ENCODE results near the gene TOLLIP. TPM values are rescaled to one million over a fixed set of nuclear protein-coding genes. Genes with fewer than 3 reads are reported as not detected.

Gene TOLLIP
- total and polyA plus RNA-seq, 2 donors, result 10.9 to 25.4 TPM

DNA sequence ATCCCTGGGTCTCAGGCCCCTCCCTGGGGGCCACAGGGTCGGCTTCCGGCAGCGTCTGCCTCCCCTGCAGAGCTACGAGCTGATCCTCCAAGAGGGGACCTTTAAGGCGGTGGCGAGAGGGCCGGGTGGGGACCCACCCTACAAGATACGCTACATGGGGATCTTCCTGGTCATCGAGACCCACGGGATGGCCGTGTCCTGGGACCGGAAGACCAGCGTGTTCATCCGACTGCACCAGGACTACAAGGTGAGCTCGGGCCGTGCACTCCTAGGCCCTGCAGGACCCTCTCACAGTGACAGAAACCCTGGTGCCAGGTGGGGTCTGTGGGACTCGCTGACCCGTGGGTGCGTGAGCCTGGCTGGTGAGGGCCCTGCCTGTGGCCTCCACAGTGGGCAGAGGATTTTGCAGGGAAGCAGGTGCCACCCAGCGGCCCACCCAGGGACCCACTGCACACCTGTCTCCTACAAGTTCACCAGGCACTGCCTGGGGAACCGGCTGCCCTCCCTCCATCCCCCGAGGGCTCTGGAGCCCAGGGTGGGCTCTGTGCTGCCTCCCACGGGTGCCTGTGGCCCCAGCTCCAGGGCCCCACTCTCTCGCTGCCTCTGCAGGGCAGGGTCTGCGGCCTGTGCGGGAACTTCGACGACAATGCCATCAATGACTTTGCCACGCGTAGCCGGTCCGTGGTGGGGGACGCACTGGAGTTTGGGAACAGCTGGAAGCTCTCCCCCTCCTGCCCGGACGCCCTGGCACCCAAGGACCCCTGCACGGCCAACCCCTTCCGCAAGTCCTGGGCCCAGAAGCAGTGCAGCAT is 72.9 kb downstream of the TOLLIP start:
- peaks cover 2 to 21% of the 10 kb centered on the region in 2 donors for H3K9me3 ChIP-seq (ENCODE audit: control insufficient read depth in 2 of 2, insufficient read depth in 1 of 2, low read length in 1 of 2)
- H3K27me3 ChIP-seq (ENCODE audit: control insufficient read depth in 2 of 2, insufficient read depth in 1 of 2, low read length in 1 of 2), result no peaks in the 10 kb centered on the region
- no peak overlapping the region for H3K4me3 ChIP-seq (ENCODE audit: low read length in 2 of 2)
- no peaks in the 10 kb centered on the region for H3K4me1 ChIP-seq (ENCODE audit: control insufficient read depth in 2 of 2, insufficient read depth in 2 of 2, low read length in 2 of 2)
- DNase-seq (ENCODE audit: low read depth in 6 of 9, low spot score in 9 of 9), result no peak
- 93% methylated on average over 37 of the region's 37 CpGs for WGBS
- H3K27ac ChIP-seq (ENCODE audit: low read depth in 1 of 2, low read length in 1 of 2), result no peak overlapping the region
- H3K36me3 ChIP-seq (ENCODE audit: control insufficient read depth in 2 of 2, insufficient read depth in 2 of 2, low read length in 1 of 2), result no peaks in the 10 kb centered on the region

DNA sequence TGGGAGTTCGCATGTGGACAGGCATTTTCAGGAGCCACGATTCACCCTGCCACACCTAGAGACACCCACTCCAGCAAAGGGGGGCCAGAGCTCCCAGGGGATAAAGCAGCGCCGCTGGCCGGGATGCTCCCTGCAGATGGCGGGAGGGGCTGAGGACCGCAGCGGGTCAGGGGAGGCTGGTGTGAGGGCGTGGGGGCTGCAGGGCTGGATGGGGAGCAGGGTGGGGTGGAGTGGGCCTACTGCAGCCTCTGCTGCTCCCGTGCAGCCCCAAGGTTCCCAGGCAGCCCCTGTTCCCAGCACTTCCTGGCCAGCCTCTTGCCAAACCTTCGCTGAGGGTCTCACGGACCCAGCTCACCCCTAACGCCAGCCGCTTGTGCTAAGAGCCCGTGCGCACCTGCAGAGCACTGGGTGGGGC is 73.5 kb downstream of the TOLLIP start:
- Histone ChIP-seq H3K9me3 (ENCODE audit: control insufficient read depth in 2 of 2, insufficient read depth in 1 of 2, low read length in 1 of 2) (peaks cover 2 to 15% of the 10 kb centered on the region in 2 donors), H3K36me3 (ENCODE audit: control insufficient read depth in 2 of 2, insufficient read depth in 2 of 2, low read length in 1 of 2) (no peaks in the 10 kb centered on the region), H3K27ac (ENCODE audit: low read depth in 1 of 2, low read length in 1 of 2) (no peak overlapping the region), H3K4me3 (ENCODE audit: low read length in 2 of 2) (no peak overlapping the region), H3K27me3 (ENCODE audit: control insufficient read depth in 2 of 2, insufficient read depth in 1 of 2, low read length in 1 of 2) (no peaks in the 10 kb centered on the region), H3K4me1 (ENCODE audit: control insufficient read depth in 2 of 2, insufficient read depth in 2 of 2, low read length in 2 of 2) (no peaks in the 10 kb centered on the region)
- WGBS, result 83% methylated on average over 16 of the region's 16 CpGs
- DNase-seq (ENCODE audit: low read depth in 6 of 9, low spot score in 9 of 9), result no peak

DNA sequence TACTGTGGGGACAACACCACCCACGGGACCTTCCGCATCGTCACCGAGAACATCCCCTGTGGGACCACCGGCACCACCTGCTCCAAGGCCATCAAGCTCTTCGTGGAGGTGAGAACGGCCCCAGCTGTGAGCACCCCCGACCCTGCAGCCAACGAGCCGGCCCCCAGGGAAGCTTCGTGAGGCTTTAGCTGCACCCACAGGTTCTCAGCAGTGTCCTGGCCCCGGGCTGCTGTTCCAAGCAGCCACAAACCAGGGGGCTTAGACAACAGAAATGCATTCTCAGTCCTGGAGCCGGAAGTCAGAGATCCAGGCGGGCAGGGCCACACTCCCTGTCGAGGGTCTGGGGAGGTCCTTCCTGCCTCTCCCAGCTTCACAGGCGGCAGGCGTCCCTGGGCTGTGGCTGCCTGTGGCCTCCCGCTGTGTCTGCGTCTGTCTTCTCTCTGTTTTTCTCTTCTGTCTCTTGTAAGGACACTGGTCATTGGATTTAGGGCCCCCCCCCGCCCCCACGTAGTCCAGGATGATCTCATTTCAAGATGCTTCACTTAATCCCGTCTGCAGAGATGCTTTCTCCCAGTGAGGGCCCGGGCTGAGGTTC is 74.0 kb downstream of the TOLLIP start:
- Histone ChIP-seq H3K27me3 (ENCODE audit: control insufficient read depth in 2 of 2, insufficient read depth in 1 of 2, low read length in 1 of 2) (no peaks in the 10 kb centered on the region), H3K9me3 (ENCODE audit: control insufficient read depth in 2 of 2, insufficient read depth in 1 of 2, low read length in 1 of 2) (peaks cover 2 to 10% of the 10 kb centered on the region in 2 donors), H3K36me3 (ENCODE audit: control insufficient read depth in 2 of 2, insufficient read depth in 2 of 2, low read length in 1 of 2) (no peaks in the 10 kb centered on the region), H3K4me1 (ENCODE audit: control insufficient read depth in 2 of 2, insufficient read depth in 2 of 2, low read length in 2 of 2) (no peaks in the 10 kb centered on the region), H3K4me3 (ENCODE audit: low read length in 2 of 2) (no peak overlapping the region), H3K27ac (ENCODE audit: low read depth in 1 of 2, low read length in 1 of 2) (no peak overlapping the region)
- WGBS, result 88% methylated on average over 23 of the region's 23 CpGs
- no peak for DNase-seq (ENCODE audit: low read depth in 6 of 9, low spot score in 9 of 9)

DNA sequence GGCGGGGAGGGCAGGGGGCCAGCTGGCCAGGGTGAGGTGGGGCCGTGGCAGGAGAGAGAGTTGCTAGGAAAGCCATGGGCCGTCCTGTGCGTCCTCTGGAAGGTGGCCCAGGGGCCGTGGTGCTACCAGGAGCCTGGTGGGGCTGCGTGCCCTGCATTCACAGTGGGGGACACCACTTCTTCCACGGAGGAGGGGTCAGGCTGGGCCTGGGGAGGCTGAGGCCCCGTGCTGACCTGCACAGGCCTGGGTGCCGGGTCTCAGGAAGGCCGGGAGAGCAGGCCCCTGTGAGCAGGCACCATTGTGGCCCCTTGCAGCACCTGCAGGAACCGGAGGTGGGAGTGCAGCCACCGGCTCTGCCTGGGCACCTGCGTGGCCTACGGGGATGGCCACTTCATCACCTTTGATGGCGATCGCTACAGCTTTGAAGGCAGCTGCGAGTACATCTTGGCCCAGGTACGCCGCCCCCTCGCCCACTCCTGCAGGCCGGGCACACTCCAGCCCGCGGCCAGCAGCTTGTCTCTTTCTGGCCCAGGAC is 74.6 kb downstream of the TOLLIP start:
- Histone ChIP-seq H3K4me1 (ENCODE audit: control insufficient read depth in 2 of 2, insufficient read depth in 2 of 2, low read length in 2 of 2) (no peaks in the 10 kb centered on the region), H3K36me3 (ENCODE audit: control insufficient read depth in 2 of 2, insufficient read depth in 2 of 2, low read length in 1 of 2) (no peaks in the 10 kb centered on the region), H3K9me3 (ENCODE audit: control insufficient read depth in 2 of 2, insufficient read depth in 1 of 2, low read length in 1 of 2) (peaks cover 2 to 4% of the 10 kb centered on the region in 2 donors), H3K27me3 (ENCODE audit: control insufficient read depth in 2 of 2, insufficient read depth in 1 of 2, low read length in 1 of 2) (no peaks in the 10 kb centered on the region), H3K4me3 (ENCODE audit: low read length in 2 of 2) (no peak overlapping the region), H3K27ac (ENCODE audit: low read depth in 1 of 2, low read length in 1 of 2) (no peak overlapping the region)
- WGBS, result 91% methylated on average over 23 of the region's 23 CpGs
- DNase-seq (ENCODE audit: low read depth in 6 of 9, low spot score in 9 of 9), result no peak

DNA sequence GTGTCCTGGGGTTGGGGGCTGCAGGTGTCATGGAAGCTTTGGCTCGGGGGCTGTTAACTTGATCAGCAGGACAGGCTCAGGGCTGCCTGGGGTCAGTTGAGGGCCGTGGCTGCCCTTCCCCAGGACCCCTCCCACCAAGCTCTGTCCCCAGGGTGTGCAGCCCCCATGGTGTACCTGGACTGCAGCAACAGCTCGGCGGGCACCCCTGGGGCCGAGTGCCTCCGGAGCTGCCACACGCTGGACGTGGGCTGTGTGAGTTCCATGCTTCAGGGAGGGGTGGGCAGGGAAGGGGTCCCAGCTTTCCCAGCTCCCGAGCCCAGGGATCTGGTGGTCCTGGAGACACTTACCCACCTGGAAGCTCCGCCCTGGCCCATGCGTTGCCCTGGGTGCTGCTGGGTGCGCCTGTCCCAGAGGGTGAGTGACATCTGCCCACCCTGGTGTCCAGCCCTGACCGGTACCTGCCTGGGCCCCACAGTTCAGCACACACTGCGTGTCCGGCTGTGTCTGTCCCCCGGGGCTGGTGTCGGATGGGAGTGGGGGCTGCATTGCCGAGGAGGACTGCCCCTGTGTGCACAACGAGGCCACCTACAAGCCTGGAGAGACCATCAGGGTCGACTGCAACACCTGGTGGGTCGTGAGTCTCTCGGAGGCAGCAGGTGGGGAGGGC is 75.2 kb downstream of the TOLLIP start:
- no peaks in the 10 kb centered on the region for H3K27me3 ChIP-seq (ENCODE audit: control insufficient read depth in 2 of 2, insufficient read depth in 1 of 2, low read length in 1 of 2)
- no peak overlapping the region for H3K4me3 ChIP-seq (ENCODE audit: low read length in 2 of 2)
- WGBS, result 84% methylated on average over 22 of the region's 22 CpGs
- DNase-seq (ENCODE audit: low read depth in 6 of 9, low spot score in 9 of 9), result no peak
- H3K36me3 ChIP-seq (ENCODE audit: control insufficient read depth in 2 of 2, insufficient read depth in 2 of 2, low read length in 1 of 2), result no peaks in the 10 kb centered on the region
- H3K27ac ChIP-seq (ENCODE audit: low read depth in 1 of 2, low read length in 1 of 2), result no peak overlapping the region
- H3K4me1 ChIP-seq (ENCODE audit: control insufficient read depth in 2 of 2, insufficient read depth in 2 of 2, low read length in 2 of 2), result no peaks in the 10 kb centered on the region
- H3K9me3 ChIP-seq (ENCODE audit: control insufficient read depth in 2 of 2, insufficient read depth in 1 of 2, low read length in 1 of 2), result peaks cover 0 to 2% of the 10 kb centered on the region in 2 donors

DNA sequence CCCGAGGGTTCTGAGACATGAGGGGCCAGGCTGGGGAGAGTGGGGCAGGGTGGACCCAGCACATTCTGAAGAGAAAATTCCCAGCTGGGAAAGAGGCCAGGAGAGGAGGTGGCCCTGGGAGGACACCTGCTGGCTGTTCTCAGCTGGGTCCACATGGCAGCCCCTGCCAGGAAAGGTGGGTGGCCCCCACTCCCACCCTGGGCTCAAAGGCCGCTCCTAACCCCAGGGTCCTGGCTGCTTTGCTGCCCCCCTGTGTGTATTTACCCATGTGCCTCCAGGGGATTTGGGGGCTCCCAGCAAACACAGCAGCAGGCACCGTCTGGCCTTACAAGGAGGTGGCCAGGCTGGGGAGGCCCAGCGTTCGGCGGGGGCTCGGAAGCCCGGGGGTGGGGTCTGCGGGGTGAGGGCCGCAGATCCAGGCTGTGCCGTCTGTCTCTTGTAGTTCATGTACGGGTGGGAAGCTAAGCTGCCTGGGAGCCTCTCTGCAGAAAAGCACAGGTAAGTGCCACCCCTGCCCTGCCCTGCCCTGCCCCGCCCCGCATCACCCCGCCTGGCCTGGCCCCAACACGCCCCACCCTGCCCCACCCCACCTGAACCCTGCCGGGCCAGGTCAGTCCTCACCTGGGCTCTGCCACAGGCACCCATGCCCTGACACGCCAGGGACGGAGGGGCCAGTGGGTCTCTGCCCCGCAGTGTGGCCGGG is 75.9 kb downstream of the TOLLIP start:
- no peaks in the 10 kb centered on the region for H3K4me1 ChIP-seq (ENCODE audit: control insufficient read depth in 2 of 2, insufficient read depth in 2 of 2, low read length in 2 of 2)
- no peak for DNase-seq (ENCODE audit: low read depth in 6 of 9, low spot score in 9 of 9)
- H3K36me3 ChIP-seq (ENCODE audit: control insufficient read depth in 2 of 2, insufficient read depth in 2 of 2, low read length in 1 of 2), result no peaks in the 10 kb centered on the region
- no peak overlapping the region for H3K27ac ChIP-seq (ENCODE audit: low read depth in 1 of 2, low read length in 1 of 2)
- no peaks in the 10 kb centered on the region for H3K27me3 ChIP-seq (ENCODE audit: control insufficient read depth in 2 of 2, insufficient read depth in 1 of 2, low read length in 1 of 2)
- peaks cover 0 to 2% of the 10 kb centered on the region in 2 donors for H3K9me3 ChIP-seq (ENCODE audit: control insufficient read depth in 2 of 2, insufficient read depth in 1 of 2, low read length in 1 of 2)
- H3K4me3 ChIP-seq (ENCODE audit: low read length in 2 of 2), result no peak overlapping the region
- WGBS, result 86% methylated on average over 21 of the region's 21 CpGs

DNA sequence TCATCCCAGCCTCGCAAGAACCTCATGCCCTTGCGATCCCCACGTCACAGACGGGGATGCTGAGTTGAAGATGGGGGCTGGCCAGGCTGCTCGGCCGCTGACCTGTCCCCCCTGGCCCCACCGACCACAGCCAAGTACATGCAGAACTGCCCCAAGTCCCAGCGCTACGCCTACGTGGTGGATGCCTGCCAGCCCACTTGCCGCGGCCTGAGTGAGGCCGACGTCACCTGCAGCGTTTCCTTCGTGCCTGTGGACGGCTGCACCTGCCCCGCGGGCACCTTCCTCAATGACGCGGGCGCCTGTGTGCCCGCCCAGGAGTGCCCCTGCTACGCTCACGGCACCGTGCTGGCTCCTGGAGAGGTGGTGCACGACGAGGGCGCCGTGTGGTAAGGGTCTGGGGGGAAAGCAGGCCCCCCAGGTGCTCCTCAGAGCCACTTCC is 76.5 kb downstream of the TOLLIP start:
- no peaks in the 10 kb centered on the region for H3K36me3 ChIP-seq (ENCODE audit: control insufficient read depth in 2 of 2, insufficient read depth in 2 of 2, low read length in 1 of 2)
- no peak overlapping the region for H3K27ac ChIP-seq (ENCODE audit: low read depth in 1 of 2, low read length in 1 of 2)
- H3K9me3 ChIP-seq (ENCODE audit: control insufficient read depth in 2 of 2, insufficient read depth in 1 of 2, low read length in 1 of 2), result no peaks in the 10 kb centered on the region
- no peaks in the 10 kb centered on the region for H3K4me1 ChIP-seq (ENCODE audit: control insufficient read depth in 2 of 2, insufficient read depth in 2 of 2, low read length in 2 of 2)
- H3K27me3 ChIP-seq (ENCODE audit: control insufficient read depth in 2 of 2, insufficient read depth in 1 of 2, low read length in 1 of 2), result no peaks in the 10 kb centered on the region
- WGBS, result 84% methylated on average over 30 of the region's 30 CpGs
- no peak overlapping the region for H3K4me3 ChIP-seq (ENCODE audit: low read length in 2 of 2)
- DNase-seq (ENCODE audit: low read depth in 6 of 9, low spot score in 9 of 9), result no peak

DNA sequence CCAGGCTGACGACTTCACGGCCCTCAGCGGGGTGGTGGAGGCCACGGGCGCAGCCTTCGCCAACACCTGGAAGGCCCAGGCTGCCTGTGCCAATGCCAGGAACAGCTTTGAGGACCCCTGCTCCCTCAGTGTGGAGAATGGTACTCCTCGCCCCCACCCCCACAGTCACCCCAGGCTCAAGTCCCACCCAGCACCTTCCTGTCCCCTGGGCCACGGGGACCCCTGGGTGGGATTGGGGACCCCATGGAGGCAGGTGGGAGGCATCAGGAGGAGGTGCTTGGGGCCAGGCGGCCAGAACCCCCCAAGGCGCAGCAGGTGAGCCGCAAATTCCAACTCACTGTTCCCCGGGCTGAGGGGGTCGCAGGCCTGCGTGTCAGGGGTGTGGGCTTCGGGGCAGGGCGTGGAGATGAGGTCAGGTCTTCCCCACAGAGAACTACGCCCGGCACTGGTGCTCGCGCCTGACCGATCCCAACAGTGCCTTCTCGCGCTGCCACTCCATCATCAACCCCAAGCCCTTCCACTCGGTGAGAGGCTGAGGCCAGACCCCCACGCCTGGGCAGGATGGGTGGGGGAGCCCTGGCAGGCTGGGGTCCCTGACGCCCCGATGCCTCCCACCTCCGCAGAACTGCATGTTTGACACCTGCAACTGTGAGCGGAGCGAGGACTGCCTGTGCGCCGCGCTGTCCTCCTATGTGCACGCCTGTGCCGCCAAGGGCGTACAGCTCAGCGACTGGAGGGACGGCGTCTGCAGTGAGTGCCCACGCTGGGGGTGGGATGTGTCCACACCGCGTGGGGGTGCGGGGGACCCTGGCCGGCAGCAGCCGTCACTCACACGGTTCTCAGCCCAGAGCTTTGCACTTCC is 77.2 kb downstream of the TOLLIP start:
- Histone ChIP-seq H3K27me3 (ENCODE audit: control insufficient read depth in 2 of 2, insufficient read depth in 1 of 2, low read length in 1 of 2) (no peaks in the 10 kb centered on the region), H3K36me3 (ENCODE audit: control insufficient read depth in 2 of 2, insufficient read depth in 2 of 2, low read length in 1 of 2) (no peaks in the 10 kb centered on the region), H3K27ac (ENCODE audit: low read depth in 1 of 2, low read length in 1 of 2) (no peak overlapping the region), H3K4me1 (ENCODE audit: control insufficient read depth in 2 of 2, insufficient read depth in 2 of 2, low read length in 2 of 2) (no peaks in the 10 kb centered on the region), H3K4me3 (ENCODE audit: low read length in 2 of 2) (no peak overlapping the region), H3K9me3 (ENCODE audit: control insufficient read depth in 2 of 2, insufficient read depth in 1 of 2, low read length in 1 of 2) (no peaks in the 10 kb centered on the region)
- DNase-seq (ENCODE audit: low read depth in 6 of 9, low spot score in 9 of 9), result no peak
- WGBS, result 85% methylated on average over 46 of the region's 46 CpGs
